ENCODE data around the gene BBS9. TPM values are rescaled to one million over a fixed set of nuclear protein-coding genes. Genes with fewer than 3 reads are reported as not detected.
A peak's percentile ranks its signal among the peaks of the same experiment; 100 is the strongest.

Gene BBS9
- total and polyA plus RNA-seq, 2 of the 4 experiments (the other 2 are of a cell fraction), result 7.9 to 9.5 TPM

DNA sequence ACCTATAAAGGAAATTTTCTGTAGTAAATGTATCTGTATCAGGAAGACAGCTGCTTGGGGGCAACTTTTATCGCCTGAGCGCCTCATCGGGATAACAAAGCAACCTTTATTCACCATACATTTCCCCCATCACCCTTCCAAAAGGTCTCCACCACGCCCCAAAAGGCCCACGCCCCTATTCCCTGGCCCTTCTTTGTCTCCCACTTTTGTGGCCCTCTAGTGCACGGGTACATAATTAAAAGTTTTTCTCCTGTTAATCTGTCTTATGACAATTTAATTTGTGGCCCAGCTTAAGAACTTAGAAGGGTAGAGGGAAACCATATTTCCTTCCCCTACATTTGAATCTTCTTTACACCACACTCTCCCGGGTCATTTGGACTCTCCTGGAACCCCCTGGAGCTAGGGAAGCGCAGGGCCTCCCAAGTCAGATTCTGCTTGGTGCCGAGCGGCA, 20.8 kb upstream of the BBS9 start:
- in situ Hi-C loops (cut with MboI; ENCODE audit: low sequenced_read_pairs), result no loop called here
- POLR2A ChIA-PET (ENCODE audit: unreplicated experiment), result no interaction called here
- intact Hi-C loops (cut with micrococcal nuclease), result loop anchor here (2.0 to 5.0 kb wide), 5 partner anchors 151 to 614 kb away; partner anchors contain the start of genes AVL9, FKBP9 and KBTBD2
- Histone ChIP-seq H3K23ac (ENCODE audit: low read depth, low read length) (peak overlapping the region; percentile 8), H2AFZ (replicated peaks; ENCODE audit: low read length, poor library complexity) (peak overlapping the region; percentile 95), H3K4me3 (ENCODE audit: insufficient read depth, low read depth, low read length) (peak overlapping the region; percentile 92), H2AK9ac (replicated peaks; ENCODE audit: low read depth, low read length, poor library complexity) (peak overlapping the region; percentile 60), H3K27me3 (ENCODE audit: control insufficient read depth, insufficient read depth, low read length) (peaks cover 6% of the 10 kb centered on the region; the same call in 1 of the 2 replicates), H3K36me3 (ENCODE audit: control insufficient read depth, insufficient read depth, low read length) (peaks cover under 1% of the 10 kb centered on the region), H3K4me2 (ENCODE audit: low read depth, low read length) (peak overlapping the region; percentile 100), H2BK120ac (ENCODE audit: low read depth, low read length) (no peak overlapping the region), H4K5ac (ENCODE audit: low read depth, low read length) (no peak overlapping the region; the same call in 1 of the 2 replicates), H3K18ac (ENCODE audit: low read depth, low read length) (no peak overlapping the region), H2BK5ac (ENCODE audit: low read depth, low read length, poor library complexity, severe bottlenecking) (no peak overlapping the region), H3K9me1 (ENCODE audit: insufficient read depth, low read length) (no peaks in the 10 kb centered on the region), H2BK20ac (ENCODE audit: low read depth, low read length) (no peak overlapping the region), H3K4me1 (ENCODE audit: control insufficient read depth, insufficient read depth, low read length) (peaks cover 6% of the 10 kb centered on the region), H3K27ac (ENCODE audit: insufficient read depth, low read length) (peak overlapping the region; percentile 62), H3K79me1 (ENCODE audit: low read depth in 1 of 2, low read length in 2 of 2) (peaks cover 26 to 36% of the 10 kb centered on the region in 2 experiments), H3K9me3 (ENCODE audit: control insufficient read depth, insufficient read depth, low read length) (no peaks in the 10 kb centered on the region), H2BK15ac (ENCODE audit: low read depth, low read length) (no peak overlapping the region), H3K14ac (replicated peaks; ENCODE audit: low read depth, low read length) (0 out of 2 replicates have a peak overlapping the region, but pooled peaks have one; percentile 41), H4K8ac (ENCODE audit: low read depth in 2 of 2, low read length in 2 of 2) (peak overlapping the region in 1 of 2 experiments; percentile 63; a peak in 1 of 4 replicates), H3K4ac (ENCODE audit: low read depth, low read length) (peak overlapping the region; percentile 68), H3K9ac (ENCODE audit: low read depth, low read length) (peak overlapping the region; percentile 77), H2AK5ac (ENCODE audit: low read depth, low read length) (no peak overlapping the region), H3K56ac (ENCODE audit: extremely low read depth, insufficient read depth, low read length) (peak overlapping the region; percentile 71; the same call in 1 of the 2 replicates), H4K91ac (ENCODE audit: insufficient read depth, low read depth, low read length) (no peak overlapping the region), H4K20me1 (ENCODE audit: insufficient read depth, low read length) (peaks cover 13% of the 10 kb centered on the region)
- DNase-seq, result no peak
- no peak for TF ChIP-seq CEBPB (IDR thresholded peaks at IDR 0.05; ENCODE audit: low read depth, low read length)
- TF ChIP-seq, protein P1, sequence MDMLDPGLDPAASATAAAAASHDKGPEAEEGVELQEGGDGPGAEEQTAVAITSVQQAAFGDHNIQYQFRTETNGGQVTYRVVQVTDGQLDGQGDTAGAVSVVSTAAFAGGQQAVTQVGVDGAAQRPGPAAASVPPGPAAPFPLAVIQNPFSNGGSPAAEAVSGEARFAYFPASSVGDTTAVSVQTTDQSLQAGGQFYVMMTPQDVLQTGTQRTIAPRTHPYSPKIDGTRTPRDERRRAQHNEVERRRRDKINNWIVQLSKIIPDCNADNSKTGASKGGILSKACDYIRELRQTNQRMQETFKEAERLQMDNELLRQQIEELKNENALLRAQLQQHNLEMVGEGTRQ (IDR thresholded peaks at IDR 0.05; ENCODE audit: low read depth, low read length), result no peak
- no peak for TF ChIP-seq MAZ (IDR thresholded peaks at IDR 0.05; ENCODE audit: borderline replicate concordance, low read depth, low read length)
- no peak for TF ChIP-seq RCOR1 (IDR thresholded peaks at IDR 0.05; ENCODE audit: insufficient replicate concordance, low read length)
- no peak for TF ChIP-seq POLR2A (IDR thresholded peaks at IDR 0.05; ENCODE audit: low read depth, low read length)
- no peak for TF ChIP-seq FOS (IDR thresholded peaks at IDR 0.05; ENCODE audit: low read depth, low read length)
- TF ChIP-seq SMC3 (IDR thresholded peaks at IDR 0.05; ENCODE audit: low read depth, low read length), result no peak
- TF ChIP-seq CHD1 (IDR thresholded peaks at IDR 0.05; ENCODE audit: low read depth, low read length), result no peak
- TF ChIP-seq, protein P2, sequence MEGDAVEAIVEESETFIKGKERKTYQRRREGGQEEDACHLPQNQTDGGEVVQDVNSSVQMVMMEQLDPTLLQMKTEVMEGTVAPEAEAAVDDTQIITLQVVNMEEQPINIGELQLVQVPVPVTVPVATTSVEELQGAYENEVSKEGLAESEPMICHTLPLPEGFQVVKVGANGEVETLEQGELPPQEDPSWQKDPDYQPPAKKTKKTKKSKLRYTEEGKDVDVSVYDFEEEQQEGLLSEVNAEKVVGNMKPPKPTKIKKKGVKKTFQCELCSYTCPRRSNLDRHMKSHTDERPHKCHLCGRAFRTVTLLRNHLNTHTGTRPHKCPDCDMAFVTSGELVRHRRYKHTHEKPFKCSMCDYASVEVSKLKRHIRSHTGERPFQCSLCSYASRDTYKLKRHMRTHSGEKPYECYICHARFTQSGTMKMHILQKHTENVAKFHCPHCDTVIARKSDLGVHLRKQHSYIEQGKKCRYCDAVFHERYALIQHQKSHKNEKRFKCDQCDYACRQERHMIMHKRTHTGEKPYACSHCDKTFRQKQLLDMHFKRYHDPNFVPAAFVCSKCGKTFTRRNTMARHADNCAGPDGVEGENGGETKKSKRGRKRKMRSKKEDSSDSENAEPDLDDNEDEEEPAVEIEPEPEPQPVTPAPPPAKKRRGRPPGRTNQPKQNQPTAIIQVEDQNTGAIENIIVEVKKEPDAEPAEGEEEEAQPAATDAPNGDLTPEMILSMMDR (conservative IDR thresholded peaks at IDR 0.05; ENCODE audit: low read depth, low read length), result no peak
- TF ChIP-seq BHLHE40 (IDR thresholded peaks at IDR 0.05; ENCODE audit: low read depth, low read length), result no peak
- no peak for TF ChIP-seq MAFK (IDR thresholded peaks at IDR 0.05; ENCODE audit: low read depth, low read length)
- no peak for TF ChIP-seq MXI1 (IDR thresholded peaks at IDR 0.05; ENCODE audit: borderline replicate concordance, low read depth, low read length)
- TF ChIP-seq, protein P3, sequence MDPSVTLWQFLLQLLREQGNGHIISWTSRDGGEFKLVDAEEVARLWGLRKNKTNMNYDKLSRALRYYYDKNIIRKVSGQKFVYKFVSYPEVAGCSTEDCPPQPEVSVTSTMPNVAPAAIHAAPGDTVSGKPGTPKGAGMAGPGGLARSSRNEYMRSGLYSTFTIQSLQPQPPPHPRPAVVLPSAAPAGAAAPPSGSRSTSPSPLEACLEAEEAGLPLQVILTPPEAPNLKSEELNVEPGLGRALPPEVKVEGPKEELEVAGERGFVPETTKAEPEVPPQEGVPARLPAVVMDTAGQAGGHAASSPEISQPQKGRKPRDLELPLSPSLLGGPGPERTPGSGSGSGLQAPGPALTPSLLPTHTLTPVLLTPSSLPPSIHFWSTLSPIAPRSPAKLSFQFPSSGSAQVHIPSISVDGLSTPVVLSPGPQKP (IDR thresholded peaks at IDR 0.05; ENCODE audit: borderline replicate concordance, low read depth, low read length), result no peak
- TF ChIP-seq RFX5 (IDR thresholded peaks at IDR 0.05; ENCODE audit: low read depth, low read length), result no peak
- WGBS, 2 experiments (ENCODE audit: extremely low coverage in 2 of 2, insufficient read length in 1 of 2), result 0% methylated on average over 4 of the region's 10 CpGs; no CpG with 5 or more reads in 1 of the 2 experiments
- ATAC-seq (ENCODE audit: low read depth), result peak; percentile 1
- dilution Hi-C loops (cut with HindIII; ENCODE audit: low sequenced_read_pairs, unreplicated experiment), result no loop called here
- BruUV-seq (replicated peaks), result no TSS peak
- CTCF ChIA-PET, result interaction anchor here (0.7 to 1.6 kb wide), 5 partner anchors 22 to 301 kb away, joined by 3 to 5 read pairs (median 3); no protein-coding TSS in a partner anchor
